ENCODE results near the gene LAMB1.
"Not testable (repeated sequence)": the region's sequence is repeated elsewhere in the genome, so short reads cannot be mapped to it uniquely, and the experiment has no call there.

LAMB1 gene

DNA sequence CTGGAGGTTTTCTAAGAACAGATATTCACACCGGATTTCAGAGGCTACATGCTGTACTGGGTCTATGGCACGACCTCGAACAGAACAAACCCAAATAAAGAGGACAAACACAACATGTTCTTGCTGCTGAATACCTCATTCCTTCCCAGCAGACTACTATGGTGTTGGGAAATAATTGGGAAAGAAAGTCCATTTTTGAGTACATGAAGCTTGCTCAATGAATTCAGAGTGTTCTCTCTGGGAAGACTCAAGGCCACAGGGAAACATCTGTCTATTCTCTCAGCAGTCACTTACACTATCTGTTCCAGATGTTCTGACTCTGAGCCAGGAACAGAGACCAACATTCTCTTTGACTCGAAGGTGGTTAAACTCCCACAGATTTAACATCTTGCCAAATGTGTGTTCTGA lies 30.9 kb downstream of the LAMB1 start:
- no peak for DNase-seq

DNA sequence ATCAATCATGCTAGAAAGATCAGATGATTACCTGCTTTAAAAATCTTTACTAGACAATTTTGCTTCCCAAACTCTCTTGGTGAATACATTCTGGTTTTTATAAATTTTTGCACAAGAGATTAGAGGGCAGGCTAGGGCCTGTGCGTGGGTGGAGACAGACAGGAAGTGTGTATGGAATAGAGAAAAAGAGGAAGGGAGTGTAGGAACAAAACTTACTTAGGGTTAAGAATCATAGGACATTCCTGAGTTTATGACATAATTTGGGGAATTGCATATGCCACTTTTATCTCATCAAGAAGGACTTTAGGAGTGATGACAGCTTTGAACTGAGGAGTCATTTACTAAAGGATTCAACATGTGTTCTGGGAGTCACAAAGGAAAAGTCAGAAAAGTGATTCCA lies 31.3 kb downstream of the LAMB1 start:
- DNase-seq = no peak

DNA sequence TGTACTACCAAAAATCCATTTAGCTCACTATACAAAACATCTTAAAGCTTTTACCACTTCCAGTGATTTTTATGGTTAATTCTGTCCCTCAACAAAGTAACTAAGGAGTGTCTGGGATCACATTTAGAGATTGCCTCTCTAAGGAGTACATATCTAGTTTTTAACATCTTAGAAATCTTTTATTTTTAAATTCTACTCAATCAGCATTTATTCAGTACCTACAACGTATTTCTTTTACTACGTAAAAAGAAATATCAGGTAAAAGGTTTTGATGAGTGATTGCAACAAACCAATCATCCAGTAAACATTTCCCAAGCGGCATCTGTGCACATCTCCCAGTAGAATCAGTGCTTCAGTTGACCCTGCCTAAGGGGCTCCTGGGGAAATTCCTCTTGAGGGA lies 31.9 kb downstream of the LAMB1 start:
- DNase-seq = no peak

DNA sequence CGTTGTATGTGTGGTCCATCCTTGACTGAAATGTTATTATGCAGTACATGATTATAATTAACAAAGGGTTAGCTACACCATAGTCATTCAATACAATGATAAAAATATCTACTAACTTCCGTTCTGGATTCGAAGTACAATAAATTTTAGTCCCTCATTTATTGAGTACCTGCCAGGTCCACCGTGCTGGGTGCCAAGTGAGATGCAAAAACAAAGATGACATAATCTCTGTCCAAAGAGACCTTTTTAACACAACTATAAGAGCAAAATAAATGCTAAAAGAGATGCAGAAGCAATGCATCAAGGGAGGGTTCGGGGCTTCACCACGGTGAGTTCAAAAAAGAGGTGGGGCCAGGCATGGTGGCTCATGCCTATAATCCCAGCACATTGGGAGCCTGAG lies 33.1 kb downstream of the LAMB1 start:
- DNase-seq = no peak

DNA sequence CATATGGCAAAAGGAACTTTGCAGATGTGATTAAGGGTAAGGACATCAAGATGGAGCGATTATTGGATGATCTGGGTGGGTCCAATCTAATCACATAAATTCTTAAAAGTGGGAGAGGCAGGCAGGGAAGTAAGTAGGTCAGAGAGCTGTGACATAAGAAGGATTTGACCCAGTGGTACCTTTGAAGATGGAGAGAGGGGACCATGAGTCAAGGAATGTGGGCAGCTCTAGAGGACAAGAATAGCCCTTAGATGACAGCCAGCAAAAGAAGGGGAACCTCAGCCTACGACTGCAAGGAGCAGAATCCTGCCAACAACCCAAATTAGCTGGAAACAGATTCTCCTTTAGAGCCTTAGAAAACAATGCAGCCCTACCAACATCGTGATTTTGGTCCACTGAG lies 34.5 kb downstream of the LAMB1 start:
- no peak for DNase-seq

DNA sequence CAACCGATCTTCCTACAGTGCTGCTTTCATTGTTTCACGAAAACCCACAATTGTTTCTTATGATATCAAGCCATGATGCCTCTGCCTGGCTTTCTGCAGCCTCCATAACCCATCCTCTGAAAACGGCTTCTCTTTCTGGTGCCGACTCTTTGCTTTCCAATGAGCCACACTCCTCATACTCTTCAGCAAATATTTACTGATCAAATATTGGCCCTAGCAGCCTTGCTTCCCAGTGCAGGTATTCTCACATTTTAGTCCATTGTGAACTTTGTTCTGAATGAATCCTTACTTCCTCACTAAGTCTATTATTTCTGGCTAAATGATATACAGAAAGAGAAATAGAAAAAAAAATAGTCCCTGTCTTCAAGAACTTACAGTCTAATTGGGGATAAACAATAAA lies 35.5 kb downstream of the LAMB1 start:
- no peak for DNase-seq

DNA sequence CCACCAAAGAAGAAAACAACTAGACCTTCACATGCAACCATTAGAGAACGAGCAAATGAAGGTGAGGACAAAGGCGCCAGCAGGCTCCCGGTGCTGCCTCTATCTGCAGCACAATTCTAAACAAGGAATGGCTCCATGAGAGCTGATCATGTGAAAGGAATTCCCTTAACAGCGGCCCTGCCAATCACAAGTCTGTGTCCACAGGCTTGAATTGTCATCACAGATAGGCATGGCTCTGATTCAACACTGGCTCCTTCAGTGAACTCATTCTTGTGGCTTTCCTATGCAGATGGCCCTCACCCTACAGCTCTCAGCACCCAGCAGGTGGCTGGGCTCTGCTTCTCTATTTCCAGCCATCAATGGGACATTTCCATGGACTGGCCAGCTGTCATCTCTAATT lies 36.2 kb downstream of the LAMB1 start:
- DNase-seq = no peak

DNA sequence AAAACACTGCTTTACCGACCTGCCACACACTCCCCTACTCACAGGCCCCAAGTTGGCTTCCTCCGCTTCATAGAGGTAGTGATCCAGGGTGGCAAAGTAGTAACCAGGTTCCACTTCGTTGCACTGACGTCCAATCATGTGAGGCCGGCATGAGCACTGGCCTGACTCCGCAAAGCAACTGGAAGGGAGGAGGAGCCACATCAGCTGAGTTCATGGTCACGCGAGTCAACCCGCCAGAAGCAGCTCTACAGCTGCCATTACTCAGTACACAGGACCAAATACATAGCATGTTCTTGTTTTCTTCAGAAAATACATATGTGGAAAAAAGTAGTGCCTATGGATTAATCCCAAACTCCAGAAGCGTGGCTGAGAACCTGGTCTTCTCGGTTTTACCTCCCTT lies 38.5 kb downstream of the LAMB1 start:
- DNase-seq = no peak

DNA sequence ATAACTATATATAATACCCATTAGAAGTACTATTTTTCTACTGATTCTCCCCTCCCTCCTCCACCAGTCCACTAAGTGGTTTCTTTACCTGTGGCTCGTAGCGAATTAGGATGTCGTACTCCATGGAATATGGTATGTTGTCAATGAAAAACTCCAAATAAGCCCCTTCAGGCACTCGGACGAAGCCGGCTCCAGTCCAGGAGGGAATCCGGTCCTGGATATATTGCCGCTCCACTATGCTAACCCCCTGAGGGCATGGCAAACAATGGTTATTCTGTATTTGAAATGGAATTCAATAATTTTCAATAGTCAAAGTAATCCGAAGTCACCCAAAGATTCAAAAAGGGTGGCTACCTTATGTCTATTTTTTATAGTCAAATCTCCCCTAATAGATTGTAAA lies 40.1 kb downstream of the LAMB1 start:
- no peak for DNase-seq

DNA sequence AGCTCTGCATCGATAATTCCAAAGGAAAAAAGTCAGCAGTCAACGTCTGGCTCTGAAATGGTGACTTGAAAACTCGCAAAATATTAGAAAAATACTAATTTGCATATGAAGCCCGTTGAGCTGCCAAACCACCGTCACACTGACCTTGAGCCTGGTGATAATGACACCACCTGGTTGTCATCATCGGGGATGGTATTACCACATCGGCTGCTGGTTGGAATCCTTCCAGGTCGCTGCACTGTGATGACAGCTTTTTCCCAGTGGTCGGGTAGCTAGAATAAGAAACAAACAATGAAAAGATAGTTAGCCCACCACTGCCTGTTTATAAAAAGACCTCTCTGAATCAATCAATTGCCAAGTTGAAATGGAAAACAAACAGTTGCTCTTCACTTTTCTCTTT lies 41.6 kb downstream of the LAMB1 start:
- no peak for DNase-seq

DNA sequence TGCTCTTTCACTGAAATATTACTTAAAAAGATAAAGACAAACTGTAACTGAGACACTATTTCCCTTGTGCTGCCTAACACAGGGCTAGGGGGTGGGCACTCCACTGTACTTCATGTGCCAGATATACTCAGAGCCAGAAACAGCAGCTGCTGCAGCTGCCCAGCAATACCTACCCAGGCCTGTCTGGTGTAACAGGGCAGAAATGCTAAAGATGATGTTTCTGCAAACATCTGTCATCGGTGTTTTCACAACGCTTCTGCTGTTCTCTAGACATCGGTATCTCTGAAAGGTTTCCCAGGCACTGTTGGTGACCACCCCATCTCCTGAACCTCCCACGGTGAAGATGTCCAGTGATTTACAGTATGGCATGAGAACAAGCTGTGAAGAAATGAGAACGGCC lies 42.7 kb downstream of the LAMB1 start:
- no peak for DNase-seq

DNA sequence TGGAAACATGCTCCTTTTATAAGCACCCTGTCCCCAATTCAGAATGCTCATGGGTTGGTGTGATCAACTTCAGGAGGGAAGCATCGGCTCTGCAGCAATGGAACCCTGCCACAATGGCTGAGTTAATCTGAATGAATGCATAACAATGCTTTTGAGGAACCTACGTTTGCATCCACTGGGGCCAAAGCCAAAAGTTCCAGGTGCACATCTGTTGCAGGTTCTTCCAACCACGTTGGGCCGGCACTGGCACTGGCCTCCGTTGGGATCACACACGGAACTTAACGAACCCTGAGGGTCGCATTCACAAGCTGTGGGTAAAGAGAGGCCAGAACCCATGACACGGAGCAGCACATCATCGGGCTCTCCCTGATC lies 43.4 kb downstream of the LAMB1 start:
- DNase-seq = no peak

DNA sequence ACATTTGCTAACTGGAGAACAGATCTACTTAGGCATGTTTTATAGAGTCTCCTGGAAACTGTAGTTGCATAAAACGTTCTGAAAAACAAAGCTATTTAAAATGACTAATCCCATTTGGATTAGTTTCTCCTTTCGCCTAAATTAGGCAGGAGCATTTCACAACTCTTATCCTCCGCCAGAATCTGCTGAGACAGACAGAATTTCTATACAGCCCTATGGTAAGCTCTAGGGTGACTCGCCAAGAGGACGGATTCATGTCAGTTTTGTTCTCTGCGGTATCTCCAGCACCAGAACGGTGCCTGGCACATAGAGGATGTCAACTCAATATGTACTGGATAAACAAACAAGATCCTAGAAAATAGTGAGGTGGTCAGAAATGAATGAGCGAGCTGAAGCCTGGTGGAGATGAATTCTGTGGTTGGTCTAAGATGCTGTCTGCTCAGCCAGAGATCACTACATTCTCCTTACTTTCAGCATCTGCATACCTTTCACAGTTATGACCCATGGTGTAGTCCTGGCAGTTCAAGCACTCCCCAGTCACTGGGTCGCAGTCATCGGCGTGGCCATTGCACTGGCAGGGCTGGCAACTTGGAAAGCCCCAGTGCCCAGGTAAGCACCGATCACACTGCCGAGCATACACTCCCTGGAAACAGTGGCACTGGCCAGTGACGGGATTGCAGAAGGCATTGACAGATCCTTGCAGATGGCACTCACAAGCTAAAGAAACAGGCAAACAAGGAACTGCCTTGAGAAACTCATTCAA lies 44.0 kb downstream of the LAMB1 start:
- DNase-seq = no peak

DNA sequence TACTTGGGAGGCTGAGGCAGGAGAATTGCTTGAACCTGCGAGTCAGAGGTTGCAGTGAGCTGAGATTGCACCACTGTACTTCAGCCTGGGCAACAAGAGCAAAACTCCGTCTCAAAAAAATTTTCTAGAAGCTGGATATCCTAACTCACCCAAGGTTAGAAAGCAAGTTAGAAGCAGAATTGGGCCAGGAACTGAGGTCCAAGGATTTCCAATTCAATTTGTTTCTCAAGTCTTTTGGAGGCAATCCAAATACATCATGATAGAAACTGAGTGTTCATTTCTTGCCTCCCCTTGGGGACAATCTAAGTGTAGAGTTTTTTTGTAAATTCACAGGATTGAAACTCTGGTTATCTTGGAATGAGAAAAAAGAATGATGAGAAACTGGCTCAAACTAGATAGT lies 45.5 kb downstream of the LAMB1 start:
- DNase-seq = no peak

DNA sequence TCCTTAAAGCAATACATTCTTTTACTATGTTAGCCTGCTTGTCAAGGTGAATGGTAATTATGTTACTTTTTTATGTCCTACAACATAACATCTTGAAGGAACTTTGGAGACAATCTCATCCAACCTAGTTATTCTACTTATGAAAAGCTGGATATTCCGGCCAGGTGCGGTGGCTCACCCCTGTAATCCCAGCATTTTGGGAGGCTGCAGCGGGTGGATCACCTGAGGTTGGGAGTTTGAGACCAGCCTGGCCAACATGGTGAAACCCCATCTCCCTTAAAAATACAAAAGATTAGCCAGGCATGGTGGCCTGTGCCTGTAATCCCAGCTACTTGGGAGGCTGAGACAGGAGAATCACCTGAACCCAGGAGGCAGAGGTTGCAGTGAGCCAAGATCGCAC lies 46.0 kb downstream of the LAMB1 start:
- DNase-seq = not testable (repeated sequence)

DNA sequence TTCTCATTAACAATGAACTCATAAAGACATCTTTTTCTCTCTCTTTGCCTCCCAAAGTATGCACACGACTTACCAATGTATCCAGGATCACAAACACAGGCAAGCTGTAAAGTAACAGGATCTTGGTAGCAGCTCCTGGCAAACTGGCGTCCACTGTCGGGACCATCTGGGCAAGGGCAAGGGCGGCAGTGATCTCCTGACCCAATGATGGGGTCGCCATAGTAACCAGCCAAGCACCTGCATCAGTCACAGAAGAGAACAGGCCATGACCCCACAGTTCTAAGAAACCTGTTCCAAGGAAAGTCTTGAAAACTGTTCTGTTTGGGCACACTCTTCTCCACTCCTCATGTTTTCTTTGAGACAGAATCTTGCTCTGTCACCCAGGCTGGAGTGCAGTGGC lies 47.6 kb downstream of the LAMB1 start:
- no peak for DNase-seq

DNA sequence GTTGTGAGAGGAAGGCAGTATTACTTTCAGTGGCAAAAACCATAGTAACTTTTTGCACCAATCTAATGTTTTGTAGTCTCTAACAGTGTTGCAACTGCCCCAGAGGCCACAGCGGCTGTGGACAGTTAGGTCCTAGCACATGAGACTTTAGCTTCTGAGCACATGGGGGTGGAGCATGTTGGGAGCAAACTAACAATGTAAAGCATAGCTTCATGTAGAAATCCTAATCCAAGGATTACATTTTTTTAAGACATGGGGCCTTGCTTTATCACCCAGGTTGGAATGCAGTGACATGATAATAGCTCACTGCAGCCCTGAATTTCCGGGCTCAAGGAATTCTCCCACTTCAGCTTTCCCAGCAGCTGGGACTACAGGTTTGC lies 49.0 kb downstream of the LAMB1 start:
- no peak for DNase-seq

DNA sequence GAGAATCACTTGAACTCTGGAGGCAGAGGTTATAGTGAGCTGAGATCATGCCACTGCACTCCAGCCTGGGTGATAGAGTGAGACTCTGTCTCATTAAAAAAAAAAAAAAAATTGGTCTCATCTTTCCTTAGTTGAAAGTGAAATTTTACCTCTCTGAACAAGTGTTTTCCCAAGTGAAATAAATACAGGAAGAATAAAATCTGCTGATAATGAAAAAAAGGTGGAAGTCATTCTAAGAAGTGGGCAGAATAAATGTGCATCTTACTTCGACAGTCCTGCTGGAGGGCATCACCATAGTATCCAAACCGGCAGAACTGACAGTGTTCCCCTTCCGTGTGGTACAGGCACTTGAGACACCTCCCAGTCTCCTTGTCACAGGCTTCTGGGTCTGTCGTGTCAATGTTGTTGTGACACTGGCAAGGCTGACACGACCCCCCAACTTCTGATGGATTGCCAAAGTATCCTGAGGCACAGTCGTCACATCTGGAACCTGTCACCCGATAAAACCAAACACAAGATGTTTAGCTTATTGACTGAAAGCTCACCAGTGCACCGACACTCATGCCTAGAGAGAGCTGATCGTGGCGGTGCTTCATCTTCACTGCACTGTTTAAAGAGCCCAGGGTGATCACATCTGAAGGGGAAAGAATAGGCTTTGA lies 49.6 kb downstream of the LAMB1 start:
- no peak for DNase-seq

DNA sequence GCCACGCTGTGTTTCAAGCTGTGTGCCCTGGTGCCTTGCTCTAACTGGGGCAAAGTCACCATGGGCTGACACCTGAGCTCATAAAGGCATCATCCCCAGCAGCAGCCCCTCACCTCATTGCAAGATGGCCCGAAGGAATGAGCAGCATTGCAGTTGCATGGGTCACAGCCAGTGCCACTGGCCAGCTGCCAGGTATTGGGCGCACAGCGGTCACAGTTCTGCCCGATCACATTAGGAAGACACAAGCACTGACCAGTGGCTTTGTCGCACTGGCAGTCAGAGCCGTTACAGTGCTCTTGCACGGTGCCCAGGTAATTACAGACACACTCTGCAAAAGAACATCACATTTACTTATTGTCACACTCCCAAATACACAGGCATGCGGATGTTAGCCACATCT lies 51.1 kb downstream of the LAMB1 start:
- no peak for DNase-seq

DNA sequence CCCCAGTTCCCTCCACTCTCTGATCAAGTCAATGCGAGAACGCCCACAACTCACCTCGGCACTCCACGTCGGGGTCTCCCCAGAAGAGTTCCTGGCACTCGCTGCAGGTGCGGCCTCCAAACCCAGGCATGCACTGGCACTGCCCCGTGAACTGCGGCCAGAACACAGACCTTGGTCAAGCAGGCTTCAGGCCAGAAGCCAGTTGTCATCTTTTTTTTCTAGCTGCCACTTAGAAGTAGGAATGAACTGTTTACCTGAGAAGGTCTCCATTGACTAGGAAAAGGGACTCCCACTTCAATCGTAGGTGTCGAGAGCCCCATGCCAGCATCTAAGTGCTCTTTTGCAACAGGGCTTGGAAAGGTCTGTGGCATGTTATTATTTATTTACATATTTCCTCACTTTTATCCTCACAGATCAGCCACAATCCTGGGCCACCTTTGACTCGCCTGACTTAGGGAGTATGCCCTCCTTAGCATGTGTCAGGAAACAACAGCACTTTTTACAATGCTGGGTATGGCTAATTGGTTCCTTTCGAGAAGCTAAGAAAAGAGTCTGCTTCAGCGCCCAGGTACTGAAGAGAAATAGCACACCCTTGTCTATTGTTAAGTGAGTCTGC lies 51.7 kb downstream of the LAMB1 start:
- DNase-seq = no peak

DNA sequence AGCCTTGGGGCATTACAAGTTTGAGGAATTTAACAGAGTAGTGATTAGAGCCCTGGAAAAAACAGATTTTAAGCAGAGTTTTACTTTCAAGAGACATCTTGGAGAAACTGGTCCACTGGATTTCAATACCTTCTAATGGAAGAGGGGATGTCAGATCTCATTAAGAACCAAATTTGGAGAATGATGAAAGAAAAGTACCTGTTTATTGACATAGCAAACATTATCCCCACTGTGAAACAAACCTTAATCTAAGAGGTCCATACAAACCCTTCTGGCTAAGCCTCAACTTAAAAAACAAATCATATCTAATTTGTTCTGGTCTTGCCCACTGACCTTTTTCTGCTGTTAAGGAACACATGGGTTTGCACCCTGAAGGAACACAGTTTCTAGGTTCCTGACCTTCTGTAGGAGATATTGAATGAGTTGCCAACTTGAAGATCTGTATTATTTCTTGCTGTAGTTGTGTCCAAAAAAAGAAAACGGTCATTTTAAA lies 53.5 kb downstream of the LAMB1 start:
- DNase-seq = no peak

DNA sequence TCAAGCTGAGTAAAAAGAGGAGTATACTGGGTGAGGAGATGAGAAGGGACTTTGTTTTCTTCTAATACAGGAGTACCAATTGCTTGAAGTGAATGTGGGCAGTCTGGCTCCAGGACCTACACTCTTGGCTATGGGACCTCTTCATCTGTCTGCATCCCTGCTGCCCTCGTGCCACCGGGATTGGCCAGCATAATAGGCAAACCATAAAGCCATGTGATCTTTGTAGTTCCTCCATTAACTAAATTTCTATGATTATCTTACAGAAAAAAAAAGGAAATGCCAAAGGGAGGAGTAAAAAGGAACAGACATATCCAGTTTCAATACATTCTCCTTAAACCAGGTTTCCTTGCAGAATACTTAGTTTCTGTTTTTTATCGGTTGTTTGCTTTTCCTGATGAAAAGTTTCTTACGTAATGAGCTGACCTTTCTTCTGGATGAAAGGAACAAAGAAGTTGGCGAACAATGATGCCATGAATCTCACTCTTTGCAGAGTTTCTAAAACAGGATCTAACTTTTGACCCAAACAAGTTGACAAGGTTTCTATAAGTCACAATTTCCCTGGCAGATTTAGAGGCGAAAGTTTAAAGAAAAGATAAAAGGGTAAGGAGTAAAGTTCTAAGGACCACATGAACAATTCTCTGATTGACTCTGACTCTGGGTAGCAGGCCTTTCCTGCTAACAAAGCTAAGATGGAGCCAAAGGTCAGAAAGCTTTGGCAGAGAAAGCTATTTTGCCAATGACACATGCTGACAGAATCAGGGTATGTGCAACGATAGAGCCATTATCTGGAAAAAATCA lies 54.1 kb downstream of the LAMB1 start:
- no peak for DNase-seq

DNA sequence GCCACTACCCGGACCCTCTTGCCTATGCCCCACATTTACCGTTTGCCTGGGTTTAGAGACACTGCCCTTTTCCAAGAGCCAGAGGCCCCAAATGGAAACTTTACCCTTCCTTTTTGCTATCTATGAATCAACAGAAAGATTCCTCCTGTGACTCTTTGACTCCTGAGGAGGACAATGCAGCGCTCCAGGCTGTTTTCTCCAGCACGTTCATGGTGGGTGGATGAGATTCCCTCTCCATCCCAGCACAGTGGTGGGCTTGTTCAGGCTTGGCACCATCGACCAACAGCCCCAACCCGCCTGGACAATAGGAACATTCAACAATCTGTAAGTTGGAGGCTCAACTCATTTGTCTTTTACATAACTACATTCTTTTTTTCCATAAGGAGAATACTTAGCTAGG lies 56.1 kb downstream of the LAMB1 start:
- DNase-seq = no peak
